Activated T-cell treated with anti-CD3 and anti-CD28 coated beads for 24 hours (primary cell): Measurements from ENCODE around the gene RBBP4.
"Not testable (repeated sequence)": the region's sequence is repeated elsewhere in the genome, so short reads cannot be mapped to it uniquely, and the experiment has no call there.

Experiments
- DNase-seq: peaks from one replicate; pipeline ENCODE4 v3.0.0-alpha.2; 2020; ENCODE audit warnings: low read depth

The RBBP4 gene

GRCh38 chr1:32693455-32694174, 42.6 kb downstream of the RBBP4 start:
- DNase-seq: no peak

DNA sequence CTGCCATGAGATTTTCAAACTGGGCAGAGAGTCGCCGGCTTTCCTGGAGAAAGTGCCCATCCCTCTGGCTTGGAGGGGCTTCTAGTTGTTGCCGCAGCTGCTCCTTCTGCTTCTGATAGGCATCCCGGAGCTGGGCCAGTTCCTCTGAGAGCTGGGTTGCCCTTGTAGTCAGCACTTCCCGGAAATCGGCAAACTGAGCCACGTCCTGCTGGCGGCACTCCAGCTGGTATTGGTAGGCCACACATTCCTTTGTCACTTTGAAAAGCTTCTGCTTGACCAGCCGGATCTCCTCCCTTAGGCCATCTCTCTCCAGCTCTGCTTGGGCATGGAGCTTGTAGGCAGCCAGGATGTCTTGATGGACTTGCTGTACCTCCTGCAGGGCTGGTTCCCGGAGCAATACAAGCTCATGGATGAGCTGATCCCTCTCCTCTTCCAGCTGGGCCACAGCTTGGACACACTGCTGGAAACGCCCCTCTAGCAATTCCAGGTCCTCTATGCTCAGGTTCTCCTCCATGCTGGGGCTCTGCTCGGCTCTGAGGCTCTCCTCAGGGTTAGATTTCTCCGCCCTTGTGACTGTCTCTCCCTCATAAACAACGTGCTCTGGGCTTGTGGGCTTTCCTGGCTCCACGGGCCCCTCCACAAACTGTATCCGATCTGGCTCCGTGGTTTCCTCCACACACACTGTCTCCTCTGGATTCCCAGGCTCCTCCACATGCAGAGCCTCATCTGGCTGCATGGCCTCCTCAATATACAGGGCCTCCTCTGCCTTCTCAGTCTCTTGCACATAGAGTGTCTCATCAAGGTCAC, 44.3 kb downstream of the RBBP4 start:
- no peak for DNase-seq

- no peak for DNase-seq
These were observed 45.0 kb downstream of the RBBP4 start for GRCh38 chr1:32696041-32696440.

DNA sequence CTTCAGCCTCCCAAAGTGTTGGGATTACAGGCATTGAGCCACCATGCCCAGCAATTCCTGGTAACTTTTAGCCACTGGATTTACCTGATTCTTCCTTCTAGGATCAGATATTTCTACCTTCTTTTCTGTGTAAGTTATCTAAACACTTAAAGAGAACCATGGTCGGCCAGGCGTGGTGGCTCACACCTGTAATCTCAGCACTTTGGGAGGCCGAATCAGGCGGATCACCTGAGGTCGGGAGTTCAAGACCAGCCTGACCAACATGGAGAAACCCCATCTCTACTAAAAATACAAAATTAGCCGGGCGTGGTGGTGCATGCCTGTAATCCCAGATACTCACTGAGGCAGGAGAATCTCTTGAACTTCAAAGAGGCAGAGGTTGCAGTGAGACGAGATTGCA, 46.0 kb downstream of the RBBP4 start:
- not testable (repeated sequence) for DNase-seq

DNA sequence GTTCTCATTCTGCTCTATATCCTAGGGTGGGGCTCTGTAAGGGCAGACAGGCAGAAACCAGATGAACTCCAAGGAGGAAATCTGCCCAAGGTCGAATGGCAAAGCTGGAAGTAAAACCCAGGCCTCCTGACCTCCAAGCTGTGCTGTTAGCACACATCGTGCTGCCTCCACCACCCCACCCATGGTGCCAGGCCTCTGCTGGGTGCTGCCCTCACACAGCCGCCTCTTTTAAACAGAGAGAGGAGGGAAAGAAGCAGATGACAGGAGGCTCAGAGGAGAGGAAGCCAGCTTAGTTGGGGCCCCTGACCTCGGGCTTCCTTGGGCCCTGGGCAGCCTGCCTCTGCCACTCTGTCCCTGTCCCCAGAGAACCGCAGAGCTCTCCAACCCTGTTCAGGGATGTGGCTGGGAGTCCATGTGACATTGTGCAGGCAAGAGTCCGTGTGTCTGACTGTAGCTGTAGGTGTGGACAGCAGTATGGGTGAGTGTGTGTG, 50.5 kb downstream of the RBBP4 start:
- DNase-seq: no peak

DNA sequence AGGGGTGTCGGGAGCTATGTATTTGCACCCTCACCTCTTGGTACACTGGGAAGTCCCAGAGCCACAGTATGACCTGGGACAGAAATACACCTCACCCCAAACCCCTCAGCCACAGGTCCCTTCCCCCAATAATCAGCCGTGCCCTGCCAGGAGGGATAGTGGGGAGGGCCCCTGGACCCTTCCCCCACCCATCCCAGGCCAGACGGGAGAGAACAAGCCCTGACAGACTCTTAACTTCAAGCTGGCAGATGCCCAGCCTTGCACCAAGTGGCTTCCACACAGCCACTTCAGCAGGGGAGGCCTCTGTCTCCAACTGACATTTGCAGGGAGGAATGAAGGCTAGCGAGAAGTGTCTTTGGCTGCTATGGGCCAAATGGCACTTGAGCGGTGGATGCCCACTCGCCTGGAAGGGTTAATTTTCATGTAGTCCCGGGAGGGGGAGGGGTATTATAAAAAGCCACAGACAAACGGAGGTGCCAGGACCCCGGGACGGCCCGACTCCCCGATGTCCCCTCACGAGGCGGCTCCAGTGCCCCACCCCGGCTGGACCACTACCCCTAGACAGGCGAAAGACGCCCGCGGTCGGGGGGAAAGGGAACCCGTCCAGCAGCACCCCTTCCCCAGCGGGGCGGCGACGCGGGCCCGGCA, 51.1 kb downstream of the RBBP4 start:
- no peak for DNase-seq

GRCh38 chr1:32702599-32703478, 51.8 kb downstream of the RBBP4 start, which contains the start of gene SYNC:
SYNC (minus strand) TSS chr1:32702770; CDS start chr1:32702660, 110 bp downstream.
- no peak for DNase-seq

DNA sequence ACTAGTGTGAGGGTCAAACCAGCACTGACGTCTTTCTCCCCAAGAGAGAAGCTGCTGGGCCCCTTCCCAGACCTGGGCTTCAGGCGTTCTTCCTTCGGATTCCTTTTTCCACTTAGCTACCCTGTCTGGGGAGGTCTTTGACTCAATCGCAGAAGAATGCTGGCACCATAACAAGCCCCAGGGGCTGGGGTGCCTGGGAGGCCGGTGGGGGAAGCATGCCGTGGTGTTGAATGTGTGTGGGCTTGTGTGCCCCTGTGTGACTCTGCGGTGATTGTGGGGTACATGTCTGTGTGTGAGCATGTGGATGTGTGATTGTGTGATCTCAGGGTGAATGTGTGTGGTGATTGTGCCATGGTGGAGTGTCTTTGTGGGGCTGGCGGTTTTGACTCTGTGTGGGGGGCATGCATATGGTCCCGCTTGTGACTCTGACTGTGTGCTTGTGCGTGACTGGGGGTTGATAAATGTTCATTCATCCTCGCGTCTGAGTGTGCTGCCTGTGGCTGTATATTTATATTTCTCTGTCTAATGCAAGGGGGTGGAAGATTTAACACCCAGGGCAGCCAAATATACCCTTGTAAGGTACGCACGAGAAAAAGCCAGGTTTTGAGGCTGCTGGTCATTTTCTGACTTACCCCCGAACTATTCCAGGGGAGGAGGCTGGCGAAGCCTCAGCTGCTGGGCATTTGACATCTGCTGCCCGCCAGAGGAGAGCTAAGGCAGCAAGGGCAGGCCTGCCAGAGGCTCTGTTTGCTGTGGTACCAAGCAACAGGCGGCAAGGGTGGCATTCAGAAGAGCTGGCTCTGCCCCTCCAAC, 52.7 kb downstream of the RBBP4 start:
- DNase-seq: no peak

DNA sequence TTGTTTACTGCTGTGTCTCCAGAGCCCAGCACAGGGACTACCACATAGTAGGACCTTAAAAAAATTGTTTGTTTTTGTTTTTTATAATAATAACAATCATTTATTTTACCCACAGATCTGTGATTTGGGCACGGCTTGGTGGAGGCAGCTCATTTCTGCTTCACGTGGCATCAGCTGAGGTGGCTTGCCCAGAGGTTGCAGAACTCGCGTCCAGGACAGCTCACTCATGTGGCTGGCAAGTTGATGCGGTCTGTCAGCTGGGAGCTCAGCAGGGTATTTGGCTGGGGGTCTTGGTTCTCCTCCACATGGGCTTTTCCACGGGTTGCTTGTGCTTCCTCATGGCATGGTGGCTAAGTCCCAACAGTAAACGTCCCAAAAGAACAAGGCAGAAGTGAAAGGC, 54.5 kb downstream of the RBBP4 start:
- no peak for DNase-seq

DNA sequence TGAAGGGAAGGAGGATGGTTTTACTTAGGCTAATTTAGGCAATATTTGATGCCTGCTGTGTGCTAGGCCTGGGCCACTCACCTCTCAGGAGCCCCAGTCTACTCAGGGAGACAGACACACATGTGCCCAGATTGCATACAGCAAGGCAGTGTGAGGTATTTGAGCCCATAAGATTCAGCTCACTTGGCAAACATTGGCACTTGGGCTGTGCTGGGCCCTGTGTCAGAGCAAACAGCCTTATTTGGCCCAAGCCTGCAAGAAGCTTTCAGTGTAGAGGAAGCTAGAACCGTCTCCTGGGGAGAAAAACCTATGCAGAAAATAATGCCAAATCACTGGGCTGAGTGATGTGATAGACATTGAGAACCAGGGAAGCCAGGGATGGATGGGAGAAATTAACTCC, 55.5 kb downstream of the RBBP4 start:
- no peak for DNase-seq

- DNase-seq: no peak
These were observed 58.1 kb downstream of the RBBP4 start for GRCh38 chr1:32709075-32709474.

- no peak for DNase-seq
These were observed 58.5 kb downstream of the RBBP4 start for GRCh38 chr1:32709476-32709875.

GRCh38 chr1:32711221-32711620, 60.2 kb downstream of the RBBP4 start:
- DNase-seq: not testable (repeated sequence)

GRCh38 chr1:32713081-32713480, 62.1 kb downstream of the RBBP4 start:
- no peak for DNase-seq

GRCh38 chr1:32714277-32714676, 63.3 kb downstream of the RBBP4 start:
- no peak for DNase-seq

DNA sequence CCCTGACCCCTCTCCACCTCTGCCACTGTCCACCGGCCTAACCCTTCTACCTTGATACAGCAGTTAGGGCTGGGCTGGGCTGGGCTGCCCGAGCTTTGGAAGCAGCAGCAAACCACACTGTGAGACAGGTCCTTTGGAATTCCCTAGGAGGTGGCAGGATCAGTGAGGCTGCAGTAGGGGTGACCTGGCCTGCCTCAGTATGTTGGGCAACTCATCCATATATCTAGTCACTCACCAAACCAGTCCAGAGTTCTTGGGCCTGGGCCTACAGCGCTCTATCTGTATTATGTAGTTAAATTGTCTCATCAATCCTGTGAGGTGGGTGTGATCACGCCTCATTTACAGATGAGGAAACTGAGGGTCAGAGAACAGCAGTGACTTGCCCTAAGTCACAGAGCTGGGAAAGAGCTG, 64.9 kb downstream of the RBBP4 start:
- no peak for DNase-seq

DNA sequence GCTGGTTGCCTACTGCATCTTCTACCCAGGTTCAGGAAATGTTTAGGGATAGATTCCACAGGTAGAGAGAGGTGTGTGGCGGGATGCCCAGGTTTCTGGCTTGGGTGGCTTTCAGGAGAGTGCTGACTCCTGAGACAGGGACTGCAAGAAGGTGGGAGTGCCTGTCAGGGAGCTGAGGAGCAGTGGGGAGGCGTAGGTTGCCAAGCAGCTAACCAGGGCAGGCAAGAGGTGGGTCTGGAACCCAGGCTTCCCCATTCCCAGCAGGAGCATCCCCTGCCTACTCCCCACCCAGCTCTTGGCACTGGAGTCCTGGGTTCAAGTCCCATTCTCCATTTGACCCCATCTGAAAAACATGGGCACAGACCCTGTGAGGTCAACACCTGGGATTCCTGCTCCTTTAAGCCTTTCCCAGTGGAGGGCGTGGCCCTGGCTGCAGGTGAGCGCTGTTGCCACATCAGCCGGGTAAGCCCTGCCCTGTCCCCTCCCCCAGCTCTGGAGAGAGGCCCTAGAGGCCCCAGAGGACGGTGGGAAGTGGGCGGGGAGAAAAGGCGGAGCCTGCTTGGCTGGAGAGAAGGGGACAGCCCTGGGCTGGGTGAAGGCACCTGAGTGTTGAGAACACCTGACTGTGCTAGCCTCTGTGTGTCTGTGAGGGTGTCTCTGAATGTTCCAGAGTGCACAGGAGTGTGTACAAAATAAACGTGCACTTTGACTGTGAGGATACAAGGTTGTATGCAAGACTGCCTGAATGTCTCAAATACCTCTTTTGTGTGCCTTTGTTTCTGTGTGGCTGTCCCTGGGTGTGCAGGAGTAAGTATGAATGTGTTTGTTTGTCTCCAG, 65.5 kb downstream of the RBBP4 start:
- peak; percentile 45 for DNase-seq

- DNase-seq: no peak
These were observed 66.5 kb downstream of the RBBP4 start for GRCh38 chr1:32717503-32717902.

GRCh38 chr1:32718036-32718435, 67.0 kb downstream of the RBBP4 start:
- DNase-seq: no peak

- DNase-seq: no peak
These were observed 67.5 kb downstream of the RBBP4 start for GRCh38 chr1:32718527-32718926.
